Measurements from ENCODE around the gene TAS2R46.

GRCh38 chr12:11059784-11060183 lies 2.3 kb downstream of the TAS2R46 start:
- TF ChIP-seq ZFP30 (CRISPR knock-in tag; IDR thresholded peaks at IDR 0.05; ENCODE audit: borderline replicate concordance) (no peak), FOS (IDR thresholded peaks at IDR 0.05; ENCODE audit: extremely low read depth, insufficient read length) (no peak), NBN (IDR thresholded peaks at IDR 0.05; ENCODE audit: low read depth) (no peak), MED1 (CRISPR knock-in tag; IDR thresholded peaks at IDR 0.05; ENCODE audit: borderline replicate concordance) (no peak), JUNB (CRISPR knock-in tag; conservative IDR thresholded peaks at IDR 0.05) (no peak), CTCF (IDR thresholded peaks at IDR 0.05 in 2 of 3, conservative IDR thresholded peaks at IDR 0.05 in 1 of 3; ENCODE audit: insufficient read depth in 2 of 3, low read depth in 1 of 3, low read length in 3 of 3) (no peak), RREB1 (CRISPR knock-in tag; IDR thresholded peaks at IDR 0.05) (no peak), ARID3A (IDR thresholded peaks at IDR 0.05; ENCODE audit: borderline replicate concordance, low read depth, low read length) (no peak), TCF3 (CRISPR knock-in tag; IDR thresholded peaks at IDR 0.05) (no peak), CBX8 (IDR thresholded peaks at IDR 0.05; ENCODE audit: borderline replicate concordance, extremely low read depth, low read depth, low read length, poor library complexity, severe bottlenecking) (no peak), EP300 (IDR thresholded peaks at IDR 0.05; ENCODE audit: low read length) (no peak), SREBF1 (IDR thresholded peaks at IDR 0.05; ENCODE audit: borderline replicate concordance, low read depth, low read length) (no peak), FIP1L1 (IDR thresholded peaks at IDR 0.05; ENCODE audit: low read depth, low read length, poor library complexity, severe bottlenecking) (no peak), TAF15 (IDR thresholded peaks at IDR 0.05; ENCODE audit: low read depth, low read length) (no peak)

Data from K562 (cell line).